Raji (cell line): ENCODE results near the gene ERH.
A peak's percentile ranks its signal among the peaks of the same experiment; 100 is the strongest.

Source experiments
- POLR2A ChIP-seq: IDR thresholded peaks from 2 replicates; pipeline ENCODE4 v1.6.1; 2011; ENCODE audit warnings: low read depth, low read length, control low read depth; ENCODE audit not compliant: insufficient read depth

The ERH gene

DNA sequence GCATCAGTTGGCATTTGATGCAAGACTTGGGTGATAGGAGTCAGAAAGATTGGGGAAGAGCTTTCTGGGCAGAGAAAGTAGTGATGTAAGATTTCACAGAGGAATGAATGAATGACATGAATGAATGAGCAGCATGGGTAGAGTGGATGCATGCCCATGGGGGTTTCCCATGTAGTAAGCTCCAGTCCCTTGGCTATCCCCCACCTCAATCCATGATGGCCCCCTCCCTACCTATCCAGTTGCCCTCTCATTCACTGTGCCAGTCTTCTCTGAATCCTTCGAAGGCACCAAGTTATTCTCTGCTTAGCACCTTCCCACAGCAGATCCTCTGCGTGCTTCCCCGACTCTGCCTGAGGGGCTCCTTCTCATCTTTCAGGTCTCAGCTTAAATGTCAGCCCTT lies 32.0 kb downstream of the ERH start:
- TF ChIP-seq POLR2A: no peak

DNA sequence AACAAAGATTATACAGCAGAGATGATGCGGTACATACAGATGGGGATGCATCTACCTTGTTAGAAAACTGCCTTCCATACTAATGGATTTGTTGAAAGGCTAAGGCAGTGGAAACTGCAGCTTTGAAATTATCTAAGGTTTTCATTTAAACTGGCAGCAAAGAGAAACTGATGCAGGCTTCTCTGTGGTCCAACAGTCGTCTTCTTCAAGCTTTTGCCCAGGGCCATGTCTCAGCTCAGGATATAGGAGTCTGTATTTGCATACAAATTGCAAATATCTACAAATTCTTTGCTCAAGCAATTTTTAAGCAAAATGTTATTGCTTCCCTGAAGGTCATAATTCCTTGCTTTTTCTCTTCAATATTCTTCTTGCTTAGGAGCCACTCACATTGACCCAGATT lies 33.7 kb downstream of the ERH start:
- no peak for TF ChIP-seq POLR2A

DNA sequence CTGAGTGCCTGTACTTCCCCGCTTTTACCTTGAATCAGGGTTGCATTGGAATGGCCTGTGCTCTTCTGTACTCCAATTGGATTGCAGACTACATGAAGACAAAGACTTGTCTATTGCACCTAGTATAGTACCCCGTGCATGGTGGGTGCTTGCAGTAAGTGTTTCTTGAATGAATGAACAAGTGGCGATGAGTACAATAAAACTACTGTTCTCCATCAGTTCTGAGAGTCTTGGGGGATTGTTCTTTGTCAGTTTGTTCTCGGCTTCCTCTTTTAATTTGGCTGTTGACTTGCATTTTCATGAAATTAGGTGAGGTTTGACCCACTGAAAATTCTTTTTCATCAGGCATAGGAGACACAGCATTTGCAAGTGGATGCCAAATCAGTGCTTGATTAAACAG lies 34.1 kb downstream of the ERH start:
- TF ChIP-seq POLR2A: no peak

DNA sequence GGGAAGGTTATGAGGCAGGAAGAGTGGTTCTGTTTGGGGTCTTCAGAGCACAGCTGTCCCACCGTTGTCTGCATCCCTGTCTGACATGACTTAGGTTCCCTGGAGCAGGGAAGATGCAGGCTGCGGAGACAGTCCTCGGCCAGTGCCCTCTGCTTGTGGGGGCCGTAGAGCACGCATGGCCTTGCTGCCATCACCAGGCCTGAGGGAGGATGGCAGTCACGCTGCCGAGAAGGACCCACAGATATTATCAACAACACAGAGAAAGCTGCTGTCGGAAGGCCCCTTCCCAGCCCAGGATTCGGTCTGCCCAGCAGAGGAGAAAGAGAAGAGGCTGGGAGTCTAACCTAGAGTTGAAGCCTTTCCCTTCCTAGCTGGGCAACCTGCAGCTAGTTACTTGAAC lies 35.0 kb downstream of the ERH start:
- TF ChIP-seq POLR2A: no peak

DNA sequence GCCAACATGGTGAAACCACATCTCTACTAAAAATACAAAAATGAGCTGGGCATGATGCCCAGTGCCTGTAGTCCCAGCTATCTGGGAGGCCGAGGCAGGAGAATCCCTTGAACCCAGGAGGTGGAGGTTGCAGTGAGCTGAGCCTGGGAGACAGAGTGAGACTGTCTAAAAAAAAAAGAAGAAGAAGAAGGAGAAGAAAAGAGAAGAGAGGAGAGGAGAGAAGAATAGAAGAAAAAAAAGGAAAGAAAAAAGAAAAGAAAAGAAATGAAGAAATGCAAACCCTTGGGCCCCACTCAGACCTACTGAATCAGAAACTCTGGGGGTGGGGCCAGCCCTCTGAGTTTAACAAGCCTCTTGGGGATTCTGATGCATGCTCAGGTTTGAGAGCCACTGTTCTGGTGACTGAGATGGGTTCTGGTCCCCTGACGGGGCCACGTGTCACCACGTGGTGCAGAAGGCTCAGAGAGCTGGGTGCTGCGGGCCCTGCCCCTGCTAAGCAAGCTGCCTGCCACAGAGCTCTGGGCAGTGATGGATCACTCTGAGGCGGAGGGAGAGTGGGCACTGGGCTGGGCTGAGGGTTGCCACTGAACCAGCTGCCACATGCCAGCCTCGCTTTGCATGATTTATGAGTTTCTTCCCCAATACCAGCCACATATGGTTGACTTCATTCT lies 37.5 kb downstream of the ERH start:
- TF ChIP-seq POLR2A: no peak

GRCh38 chr14:69358966-69359365 lies 39.1 kb downstream of the ERH start:
- no peak for TF ChIP-seq POLR2A

- TF ChIP-seq POLR2A: no peak
Measured at GRCh38 chr14:69358233-69358963, 39.7 kb downstream of the ERH start.

- TF ChIP-seq POLR2A: no peak
Measured at GRCh38 chr14:69357544-69358200, 40.4 kb downstream of the ERH start.

- TF ChIP-seq POLR2A: no peak
Measured at GRCh38 chr14:69356903-69357543, 41.1 kb downstream of the ERH start.

GRCh38 chr14:69355607-69356281 lies 42.4 kb downstream of the ERH start:
- TF ChIP-seq POLR2A: no peak

- no peak for TF ChIP-seq POLR2A
Measured at GRCh38 chr14:69355154-69355597, 42.9 kb downstream of the ERH start.

GRCh38 chr14:69354383-69355153 lies 43.5 kb downstream of the ERH start:
- peak; percentile 46; the same call in 1 of the 2 replicates for TF ChIP-seq POLR2A

GRCh38 chr14:69353168-69353567 lies 44.9 kb downstream of the ERH start:
- no peak for TF ChIP-seq POLR2A

GRCh38 chr14:69351911-69352310 lies 46.2 kb downstream of the ERH start:
- no peak for TF ChIP-seq POLR2A

GRCh38 chr14:69351385-69351784 lies 46.7 kb downstream of the ERH start:
- no peak for TF ChIP-seq POLR2A

- TF ChIP-seq POLR2A: no peak
Measured at GRCh38 chr14:69350892-69351291, 47.2 kb downstream of the ERH start.
